ENCODE measurements around the gene TSPAN17. TPM values are rescaled to one million over a fixed set of nuclear protein-coding genes. Genes with fewer than 3 reads are reported as not detected.

Gene TSPAN17
- total RNA-seq, 1 experiment from 2014 or later = 50.1 TPM

DNA sequence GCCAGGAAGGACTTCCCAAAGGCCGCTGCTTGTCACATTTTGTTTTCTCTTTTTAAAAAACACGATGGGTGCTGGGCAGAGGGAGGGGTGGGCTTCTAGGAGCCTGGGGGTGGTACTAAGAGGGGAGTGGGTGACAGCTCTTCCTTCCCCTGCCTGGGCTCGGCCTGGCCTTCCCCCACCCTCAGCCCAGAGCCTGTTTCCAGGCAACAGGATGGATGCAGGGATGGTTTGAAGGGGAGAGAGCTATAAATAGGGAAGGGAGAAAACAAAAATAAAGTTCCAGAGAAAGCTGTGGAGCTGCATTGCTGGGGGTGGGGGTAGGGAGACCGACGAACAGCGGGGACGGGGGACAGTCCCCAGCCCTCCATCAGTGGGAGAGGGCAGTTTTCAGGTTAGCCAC lies 30.8 kb upstream of the TSPAN17 start (continued):
- no peak for TF ChIP-seq ZNF274 (IDR thresholded peaks at IDR 0.05; ENCODE audit: low read depth, low read length)

- Histone ChIP-seq H3K36me3 (ENCODE audit: control insufficient read depth in 1 of 2, insufficient read depth in 2 of 2, low read length in 2 of 2) (no peaks in the 10 kb centered on the region), H3K4me3 (replicated peaks in 1 of 2; ENCODE audit: low read depth in 1 of 2, low read length in 2 of 2) (peak overlapping the region; percentile 30 to 37), H3K27me3 (ENCODE audit: insufficient read depth, low read length) (no peaks in the 10 kb centered on the region), H3K9ac (ENCODE audit: low read length) (0 out of 2 replicates have a peak overlapping the region, but pooled peaks have one; percentile 1), H3K4me2 (ENCODE audit: low read length) (peak overlapping the region; percentile 71), H3K9me2 (ENCODE audit: insufficient read depth) (no peaks in the 10 kb centered on the region), H3K4me1 (ENCODE audit: control insufficient read depth in 1 of 2, insufficient read depth in 2 of 2, low read length in 2 of 2) (peaks cover 17 to 31% of the 10 kb centered on the region in 2 experiments), H3K27ac (ENCODE audit: low read depth, low read length) (no peak overlapping the region), H3K9me3 (ENCODE audit: control insufficient read depth in 1 of 2, insufficient read depth in 1 of 2, low read depth in 1 of 2, low read length in 2 of 2) (no peaks in the 10 kb centered on the region), H4K20me1 (ENCODE audit: insufficient read depth) (no peaks in the 10 kb centered on the region), H2AFZ (ENCODE audit: low read depth, low read length, poor library complexity, severe bottlenecking) (no peak overlapping the region), H3K79me2 (ENCODE audit: insufficient read depth, low read length) (no peaks in the 10 kb centered on the region)
- intact Hi-C loops (cut with micrococcal nuclease) = loop anchor here (1.0 kb wide), 2 partner anchors 44 to 202 kb away; partner anchors contain the start of gene CLTB
- RAD21 ChIA-PET (ENCODE audit: low non-redundant PET in 1 of 2, low total read pairs in 2 of 2, uncharacterized antibody in 2 of 2, unreplicated experiment in 2 of 2) = no interaction called here
- DNase-seq (ENCODE audit: low read depth, low spot score) (no peak), ATAC-seq (no peak; the same call in 1 of the 2 replicates)
- POLR2A ChIA-PET = no interaction called here
- TF ChIP-seq YY1 (IDR thresholded peaks at IDR 0.05; ENCODE audit: extremely low read depth, insufficient replicate concordance, low read depth, low read length) (no peak), TCF7L2 (IDR thresholded peaks at IDR 0.05; ENCODE audit: borderline replicate concordance, extremely low read depth, insufficient read depth, insufficient read length) (no peak), RAD21 (IDR thresholded peaks at IDR 0.05; ENCODE audit: low read depth) (no peak), EZH2 (IDR thresholded peaks at IDR 0.05) (no peak), SIN3A (IDR thresholded peaks at IDR 0.05; ENCODE audit: low read depth) (no peak), FOSL1 (IDR thresholded peaks at IDR 0.05; ENCODE audit: low read depth) (no peak), SP1 (IDR thresholded peaks at IDR 0.05; ENCODE audit: low read depth) (no peak), ELF1 (IDR thresholded peaks at IDR 0.05; ENCODE audit: borderline replicate concordance, low read depth) (no peak), POLR2AphosphoS5 (IDR thresholded peaks at IDR 0.05; ENCODE audit: low read depth, low read length) (no peak), CEBPB (IDR thresholded peaks at IDR 0.05; ENCODE audit: low read depth) (no peak)
- TF ChIP-seq, protein P1, sequence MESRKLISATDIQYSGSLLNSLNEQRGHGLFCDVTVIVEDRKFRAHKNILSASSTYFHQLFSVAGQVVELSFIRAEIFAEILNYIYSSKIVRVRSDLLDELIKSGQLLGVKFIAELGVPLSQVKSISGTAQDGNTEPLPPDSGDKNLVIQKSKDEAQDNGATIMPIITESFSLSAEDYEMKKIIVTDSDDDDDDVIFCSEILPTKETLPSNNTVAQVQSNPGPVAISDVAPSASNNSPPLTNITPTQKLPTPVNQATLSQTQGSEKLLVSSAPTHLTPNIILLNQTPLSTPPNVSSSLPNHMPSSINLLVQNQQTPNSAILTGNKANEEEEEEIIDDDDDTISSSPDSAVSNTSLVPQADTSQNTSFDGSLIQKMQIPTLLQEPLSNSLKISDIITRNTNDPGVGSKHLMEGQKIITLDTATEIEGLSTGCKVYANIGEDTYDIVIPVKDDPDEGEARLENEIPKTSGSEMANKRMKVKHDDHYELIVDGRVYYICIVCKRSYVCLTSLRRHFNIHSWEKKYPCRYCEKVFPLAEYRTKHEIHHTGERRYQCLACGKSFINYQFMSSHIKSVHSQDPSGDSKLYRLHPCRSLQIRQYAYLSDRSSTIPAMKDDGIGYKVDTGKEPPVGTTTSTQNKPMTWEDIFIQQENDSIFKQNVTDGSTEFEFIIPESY (IDR thresholded peaks at IDR 0.05; ENCODE audit: extremely low read depth, insufficient replicate concordance, low read length) = no peak
- BruUV-seq (replicated peaks) = no TSS peak
- CTCF ChIA-PET = no interaction called here
These were observed 28.5 kb upstream of the TSPAN17 start for GRCh38 chr5:176618783-176619182.

Measured in HCT116 (cell line).